HL-60 (cell line): ENCODE measurements around the gene MYO1D.

ENCODE experiments used
- DNase-seq, 2 experiments: peaks; one replicate each; pipeline ENCODE4 v3.0.0-alpha.2; 2010 to 2020; ENCODE audit warnings: low read depth in 1 of 2, low spot score in 1 of 2
- H3K27ac ChIP-seq: fragments of 250-450 bp; sonication (Bioruptor Pico); replicated peaks from 2 replicates; pipeline ENCODE4 v1.5.1; 2020; ENCODE audit warnings: mild to moderate bottlenecking, moderate library complexity
- H3K27me3 ChIP-seq: fragments of 250-450 bp; sonication (Bioruptor Pico); 2 replicates; pipeline ENCODE4 v1.5.1; 2021; ENCODE audit warnings: mild to moderate bottlenecking, moderate library complexity; ENCODE audit not compliant: insufficient read depth, poor library complexity, severe bottlenecking
- H3K4me3 ChIP-seq: replicated peaks from 2 replicates; pipeline ENCODE4 v1.5.1; 2011; ENCODE audit warnings: mild to moderate bottlenecking, control low read depth, low read length; ENCODE audit not compliant: insufficient read depth
- GABPA ChIP-seq: IDR thresholded peaks from 2 replicates; pipeline ENCODE4 v1.6.1; 2012; ENCODE audit warnings: low read depth
- POLR2AphosphoS5 ChIP-seq: IDR thresholded peaks from 2 replicates; pipeline ENCODE4 v1.6.1; 2012; ENCODE audit warnings: low read depth
- SPI1 ChIP-seq: IDR thresholded peaks from 2 replicates; pipeline ENCODE4 v1.6.1; 2012; ENCODE audit warnings: low read depth, mild to moderate bottlenecking, borderline replicate concordance
- TF ChIP-seq, protein P1 (sequence below): IDR thresholded peaks from 2 replicates; pipeline ENCODE4 v1.6.1; 2012; ENCODE audit warnings: low read depth; ENCODE audit not compliant: insufficient replicate concordance
- TF ChIP-seq, protein P2 (sequence below): IDR thresholded peaks from one replicate; pipeline ENCODE4 v1.5.1; 2011; ENCODE audit warnings: low read length, control low read depth, inconsistent platforms; ENCODE audit not compliant: insufficient read depth

Gene MYO1D

DNA sequence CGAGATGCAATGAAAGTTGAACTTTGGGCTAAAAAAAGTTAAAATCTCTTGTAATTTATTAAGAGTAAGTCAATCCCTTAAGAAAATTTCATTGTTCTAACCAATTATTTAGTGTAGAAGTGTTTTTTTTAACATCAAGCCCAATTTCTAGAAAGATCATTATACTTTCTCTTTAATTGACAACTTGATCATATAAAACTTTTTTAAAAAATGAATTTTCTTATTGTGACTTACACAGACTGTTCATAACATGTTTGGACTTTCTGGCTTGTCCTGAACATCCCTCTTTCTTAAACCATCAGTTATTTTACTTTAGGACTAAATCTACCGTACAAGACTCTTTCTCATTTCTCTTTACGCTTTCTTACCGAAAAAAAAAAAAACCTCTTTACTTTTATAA, 24.8 kb upstream of the MYO1D start:
- Histone ChIP-seq H3K27ac (no peak overlapping the region), H3K4me3 (no peak overlapping the region), H3K27me3 (peaks cover 8% of the 10 kb centered on the region)
- no peak for DNase-seq
- no peak for TF ChIP-seq SPI1
- TF ChIP-seq, protein P1, sequence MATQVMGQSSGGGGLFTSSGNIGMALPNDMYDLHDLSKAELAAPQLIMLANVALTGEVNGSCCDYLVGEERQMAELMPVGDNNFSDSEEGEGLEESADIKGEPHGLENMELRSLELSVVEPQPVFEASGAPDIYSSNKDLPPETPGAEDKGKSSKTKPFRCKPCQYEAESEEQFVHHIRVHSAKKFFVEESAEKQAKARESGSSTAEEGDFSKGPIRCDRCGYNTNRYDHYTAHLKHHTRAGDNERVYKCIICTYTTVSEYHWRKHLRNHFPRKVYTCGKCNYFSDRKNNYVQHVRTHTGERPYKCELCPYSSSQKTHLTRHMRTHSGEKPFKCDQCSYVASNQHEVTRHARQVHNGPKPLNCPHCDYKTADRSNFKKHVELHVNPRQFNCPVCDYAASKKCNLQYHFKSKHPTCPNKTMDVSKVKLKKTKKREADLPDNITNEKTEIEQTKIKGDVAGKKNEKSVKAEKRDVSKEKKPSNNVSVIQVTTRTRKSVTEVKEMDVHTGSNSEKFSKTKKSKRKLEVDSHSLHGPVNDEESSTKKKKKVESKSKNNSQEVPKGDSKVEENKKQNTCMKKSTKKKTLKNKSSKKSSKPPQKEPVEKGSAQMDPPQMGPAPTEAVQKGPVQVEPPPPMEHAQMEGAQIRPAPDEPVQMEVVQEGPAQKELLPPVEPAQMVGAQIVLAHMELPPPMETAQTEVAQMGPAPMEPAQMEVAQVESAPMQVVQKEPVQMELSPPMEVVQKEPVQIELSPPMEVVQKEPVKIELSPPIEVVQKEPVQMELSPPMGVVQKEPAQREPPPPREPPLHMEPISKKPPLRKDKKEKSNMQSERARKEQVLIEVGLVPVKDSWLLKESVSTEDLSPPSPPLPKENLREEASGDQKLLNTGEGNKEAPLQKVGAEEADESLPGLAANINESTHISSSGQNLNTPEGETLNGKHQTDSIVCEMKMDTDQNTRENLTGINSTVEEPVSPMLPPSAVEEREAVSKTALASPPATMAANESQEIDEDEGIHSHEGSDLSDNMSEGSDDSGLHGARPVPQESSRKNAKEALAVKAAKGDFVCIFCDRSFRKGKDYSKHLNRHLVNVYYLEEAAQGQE: no peak
- TF ChIP-seq, protein P2, sequence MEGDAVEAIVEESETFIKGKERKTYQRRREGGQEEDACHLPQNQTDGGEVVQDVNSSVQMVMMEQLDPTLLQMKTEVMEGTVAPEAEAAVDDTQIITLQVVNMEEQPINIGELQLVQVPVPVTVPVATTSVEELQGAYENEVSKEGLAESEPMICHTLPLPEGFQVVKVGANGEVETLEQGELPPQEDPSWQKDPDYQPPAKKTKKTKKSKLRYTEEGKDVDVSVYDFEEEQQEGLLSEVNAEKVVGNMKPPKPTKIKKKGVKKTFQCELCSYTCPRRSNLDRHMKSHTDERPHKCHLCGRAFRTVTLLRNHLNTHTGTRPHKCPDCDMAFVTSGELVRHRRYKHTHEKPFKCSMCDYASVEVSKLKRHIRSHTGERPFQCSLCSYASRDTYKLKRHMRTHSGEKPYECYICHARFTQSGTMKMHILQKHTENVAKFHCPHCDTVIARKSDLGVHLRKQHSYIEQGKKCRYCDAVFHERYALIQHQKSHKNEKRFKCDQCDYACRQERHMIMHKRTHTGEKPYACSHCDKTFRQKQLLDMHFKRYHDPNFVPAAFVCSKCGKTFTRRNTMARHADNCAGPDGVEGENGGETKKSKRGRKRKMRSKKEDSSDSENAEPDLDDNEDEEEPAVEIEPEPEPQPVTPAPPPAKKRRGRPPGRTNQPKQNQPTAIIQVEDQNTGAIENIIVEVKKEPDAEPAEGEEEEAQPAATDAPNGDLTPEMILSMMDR: no peak
- TF ChIP-seq POLR2AphosphoS5: no peak
- no peak for TF ChIP-seq GABPA

DNA sequence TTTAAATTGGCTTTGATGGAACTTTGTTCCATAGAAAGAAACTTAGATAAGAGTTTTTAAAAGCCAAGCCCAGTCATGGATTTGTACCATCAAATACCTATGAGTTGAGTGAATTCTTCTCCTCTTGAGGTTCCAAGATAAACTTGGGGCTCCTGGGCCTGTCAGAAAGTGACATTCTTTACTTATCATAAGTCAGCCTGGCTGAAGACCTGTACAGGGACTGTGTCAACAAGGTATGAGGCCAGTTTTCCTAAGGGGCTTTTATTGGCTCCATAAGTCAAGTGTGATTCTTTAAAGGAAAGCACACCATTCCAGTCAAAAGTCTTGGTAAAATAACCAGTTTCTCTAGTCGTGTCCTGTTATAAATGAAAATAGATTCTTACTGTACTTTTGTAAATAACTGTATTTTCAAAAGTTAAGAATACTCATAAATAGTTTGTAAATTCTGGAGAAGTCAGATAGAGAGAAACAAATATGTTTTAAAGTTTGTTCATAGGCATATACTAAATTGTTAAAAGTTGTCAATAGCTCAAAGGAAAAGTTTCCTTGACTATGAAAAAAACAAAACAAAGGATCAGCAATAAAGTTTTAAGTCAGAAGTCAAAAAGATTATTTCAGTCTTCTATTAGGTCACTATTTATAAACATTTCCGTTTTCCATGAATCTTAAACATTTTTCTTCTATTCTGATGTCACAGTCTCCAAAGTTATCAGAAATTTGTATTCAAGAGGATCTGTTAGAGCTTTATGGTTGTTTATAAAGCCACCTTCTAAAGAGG, 22.5 kb upstream of the MYO1D start:
- no peak for DNase-seq
- Histone ChIP-seq H3K27ac (no peak overlapping the region), H3K4me3 (no peak overlapping the region), H3K27me3 (peaks cover 5% of the 10 kb centered on the region)
- TF ChIP-seq GABPA: no peak
- TF ChIP-seq, protein P1: no peak
- no peak for TF ChIP-seq SPI1
- TF ChIP-seq, protein P2: no peak
- no peak for TF ChIP-seq POLR2AphosphoS5

DNA sequence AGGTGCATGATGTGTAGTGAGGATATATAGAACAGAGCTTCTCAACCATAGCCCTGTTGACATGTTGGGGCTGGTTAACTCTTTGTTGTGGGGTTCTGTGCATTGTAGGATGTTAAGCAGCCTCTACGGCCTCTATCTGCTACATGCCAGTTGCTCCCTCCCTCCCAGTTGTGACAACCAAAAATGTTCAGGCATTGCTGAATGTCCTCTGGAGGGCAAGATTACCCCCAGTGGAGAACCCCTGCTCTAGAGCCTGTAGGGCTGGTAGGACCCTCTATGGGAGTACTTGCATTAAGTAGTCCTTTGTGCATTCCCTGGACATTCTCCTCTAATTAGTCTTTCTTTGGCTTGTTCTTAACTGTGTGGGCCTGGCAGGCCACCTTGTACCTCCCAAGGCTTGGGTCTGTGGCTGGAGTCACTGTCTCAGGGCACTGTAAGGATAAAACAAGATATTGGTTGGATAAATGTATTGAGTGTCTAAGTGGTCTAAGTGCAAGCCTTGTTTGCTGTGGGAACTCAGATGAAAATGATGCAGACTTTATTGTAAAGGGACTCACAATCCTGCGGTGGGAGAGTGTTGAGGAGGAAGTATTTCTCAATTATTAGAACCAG, 19.8 kb upstream of the MYO1D start:
- H3K4me3 ChIP-seq: no peak overlapping the region
- peaks cover 5% of the 10 kb centered on the region for H3K27me3 ChIP-seq
- H3K27ac ChIP-seq: no peak overlapping the region
- no peak for DNase-seq
- TF ChIP-seq, protein P1: no peak
- no peak for TF ChIP-seq SPI1
- TF ChIP-seq GABPA: no peak
- TF ChIP-seq, protein P2: no peak
- no peak for TF ChIP-seq POLR2AphosphoS5
